Measurements from ENCODE around the gene RNF180. TPM values are rescaled to one million over a fixed set of nuclear protein-coding genes. Genes with fewer than 3 reads are reported as not detected.
"Not testable (repeated sequence)": the region's sequence is repeated elsewhere in the genome, so short reads cannot be mapped to it uniquely, and the experiment has no call there.

Gene RNF180
- total RNA-seq, 1 donor = 10.5 TPM

- Histone ChIP-seq H3K4me2 (ENCODE audit: insufficient read depth, low read length) (no peak overlapping the region), H3K27ac (ENCODE audit: low read depth, low read length) (no peak overlapping the region), H2AFZ (ENCODE audit: low read length) (no peak overlapping the region), H3K79me2 (ENCODE audit: insufficient read depth, low read length) (no peaks in the 10 kb centered on the region), H3K4me3 (ENCODE audit: insufficient read depth, low read length) (no peak overlapping the region), H3K4me1 (ENCODE audit: insufficient read depth, low read length) (no peaks in the 10 kb centered on the region), H3K36me3 (ENCODE audit: insufficient read depth, low read length) (no peaks in the 10 kb centered on the region), H3K9me3 (ENCODE audit: low read depth, low read length) (no peaks in the 10 kb centered on the region), H3K27me3 (ENCODE audit: insufficient read depth, low read length) (no peaks in the 10 kb centered on the region), H4K20me1 (ENCODE audit: insufficient read depth, low read length) (no peaks in the 10 kb centered on the region)
- TF ChIP-seq CTCF (IDR thresholded peaks at IDR 0.05; ENCODE audit: extremely low read depth, low read depth, low read length) = no peak
- no peak for DNase-seq (ENCODE audit: insufficient read length, low spot score, missing footprints)
Measured at GRCh38 chr5:64364426-64364825, 198.8 kb downstream of the RNF180 start.

GRCh38 chr5:64384765-64385164, 219.1 kb downstream of the RNF180 start:
- H3K9me3 ChIP-seq (ENCODE audit: low read depth, low read length) = no peaks in the 10 kb centered on the region
- H3K27me3 ChIP-seq (ENCODE audit: insufficient read depth, low read length) = no peaks in the 10 kb centered on the region
- TF ChIP-seq CTCF (IDR thresholded peaks at IDR 0.05; ENCODE audit: extremely low read depth, low read depth, low read length) = no peak
- no peaks in the 10 kb centered on the region for H3K79me2 ChIP-seq (ENCODE audit: insufficient read depth, low read length)
- no peak overlapping the region for H3K4me3 ChIP-seq (ENCODE audit: insufficient read depth, low read length)
- H4K20me1 ChIP-seq (ENCODE audit: insufficient read depth, low read length) = no peaks in the 10 kb centered on the region
- no peak overlapping the region for H2AFZ ChIP-seq (ENCODE audit: low read length)
- no peak overlapping the region for H3K27ac ChIP-seq (ENCODE audit: low read depth, low read length)
- H3K36me3 ChIP-seq (ENCODE audit: insufficient read depth, low read length) = no peaks in the 10 kb centered on the region
- no peak overlapping the region for H3K4me2 ChIP-seq (ENCODE audit: insufficient read depth, low read length)
- no peaks in the 10 kb centered on the region for H3K4me1 ChIP-seq (ENCODE audit: insufficient read depth, low read length)
- DNase-seq (ENCODE audit: insufficient read length, low spot score, missing footprints) = no peak

- Histone ChIP-seq H4K20me1 (ENCODE audit: insufficient read depth, low read length) (no peaks in the 10 kb centered on the region), H3K9me3 (ENCODE audit: low read depth, low read length) (no peaks in the 10 kb centered on the region), H3K27ac (ENCODE audit: low read depth, low read length) (no peak overlapping the region), H2AFZ (ENCODE audit: low read length) (no peak overlapping the region), H3K4me2 (ENCODE audit: insufficient read depth, low read length) (no peak overlapping the region), H3K4me3 (ENCODE audit: insufficient read depth, low read length) (no peak overlapping the region), H3K79me2 (ENCODE audit: insufficient read depth, low read length) (no peaks in the 10 kb centered on the region), H3K4me1 (ENCODE audit: insufficient read depth, low read length) (no peaks in the 10 kb centered on the region), H3K36me3 (ENCODE audit: insufficient read depth, low read length) (no peaks in the 10 kb centered on the region), H3K27me3 (ENCODE audit: insufficient read depth, low read length) (no peaks in the 10 kb centered on the region)
- TF ChIP-seq CTCF (IDR thresholded peaks at IDR 0.05; ENCODE audit: extremely low read depth, low read depth, low read length) = no peak
- no peak for DNase-seq (ENCODE audit: insufficient read length, low spot score, missing footprints)
Measured at GRCh38 chr5:64397552-64397951, 231.9 kb downstream of the RNF180 start.

GRCh38 chr5:64398735-64399134, 233.1 kb downstream of the RNF180 start:
- not testable (repeated sequence) for H2AFZ ChIP-seq (ENCODE audit: low read length); H3K79me2 ChIP-seq (ENCODE audit: insufficient read depth, low read length); DNase-seq (ENCODE audit: insufficient read length, low spot score, missing footprints)

GRCh38 chr5:64407103-64407825, 241.6 kb downstream of the RNF180 start:
- not testable (repeated sequence) for H3K4me2 ChIP-seq (ENCODE audit: insufficient read depth, low read length); H3K9me3 ChIP-seq (ENCODE audit: low read depth, low read length); H3K4me1 ChIP-seq (ENCODE audit: insufficient read depth, low read length); H3K27ac ChIP-seq (ENCODE audit: low read depth, low read length); H4K20me1 ChIP-seq (ENCODE audit: insufficient read depth, low read length); DNase-seq (ENCODE audit: insufficient read length, low spot score, missing footprints); H3K79me2 ChIP-seq (ENCODE audit: insufficient read depth, low read length); H3K4me3 ChIP-seq (ENCODE audit: insufficient read depth, low read length); H2AFZ ChIP-seq (ENCODE audit: low read length); H3K36me3 ChIP-seq (ENCODE audit: insufficient read depth, low read length); H3K27me3 ChIP-seq (ENCODE audit: insufficient read depth, low read length)

More at GRCh38 chr5:64398735-64399134, 233.1 kb downstream of the RNF180 start:
- not testable (repeated sequence) for H4K20me1 ChIP-seq (ENCODE audit: insufficient read depth, low read length); H3K27ac ChIP-seq (ENCODE audit: low read depth, low read length); H3K4me1 ChIP-seq (ENCODE audit: insufficient read depth, low read length); H3K9me3 ChIP-seq (ENCODE audit: low read depth, low read length); H3K4me2 ChIP-seq (ENCODE audit: insufficient read depth, low read length); H3K4me3 ChIP-seq (ENCODE audit: insufficient read depth, low read length); H3K36me3 ChIP-seq (ENCODE audit: insufficient read depth, low read length); H3K27me3 ChIP-seq (ENCODE audit: insufficient read depth, low read length)
